DND-41 (cell line): Measurements from ENCODE around the gene ZFYVE28.

Source experiments
- ATAC-seq: fragments of 200-7000 bp; cut with Tn5 transposase; 3 replicates; pipeline ENCODE4 v1.9.1; 2021; ENCODE audit warnings: low read depth; ENCODE audit not compliant: insufficient read depth
- DNase-seq: peaks from one replicate; pipeline ENCODE4 v3.0.0-alpha.2; 2020
- H2AFZ ChIP-seq: 2 replicates; pipeline ENCODE4 v1.6.0; 2012; ENCODE audit warnings: low read depth, low read length
- H3K27ac ChIP-seq: 2 replicates; pipeline ENCODE4 v1.5.1; 2012; ENCODE audit warnings: low read length, inconsistent platforms
- H3K27me3 ChIP-seq: fragments of 200-600 bp; sonication (generic); 2 replicates; pipeline ENCODE4 v1.6.0; 2012; ENCODE audit warnings: low read length, mild to moderate bottlenecking, inconsistent platforms; ENCODE audit not compliant: insufficient read depth, poor library complexity
- H3K36me3 ChIP-seq: 2 replicates; pipeline ENCODE4 v1.5.1; 2012; ENCODE audit warnings: low read length, inconsistent platforms; ENCODE audit not compliant: insufficient read depth
- H3K4me1 ChIP-seq: 2 replicates; pipeline ENCODE4 v1.5.1; 2012; ENCODE audit warnings: mild to moderate bottlenecking, low read length; ENCODE audit not compliant: insufficient read depth
- H3K4me2 ChIP-seq: 2 replicates; pipeline ENCODE4 v1.6.0; 2012; ENCODE audit warnings: mild to moderate bottlenecking, moderate library complexity, low read length, inconsistent platforms; ENCODE audit not compliant: insufficient read depth
- H3K4me3 ChIP-seq, 2 experiments: fragments of 200-600 bp in 1 of 2; shearing (Covaris generic) in 1 of 2; 2 replicates each; pipeline ENCODE4 v1.5.1; 2012 to 2016; ENCODE audit warnings: inconsistent platforms in 2 of 2, low read length in 2 of 2, mild to moderate bottlenecking in 2 of 2, low read depth in 1 of 2, moderate library complexity in 1 of 2
- H3K79me2 ChIP-seq: 2 replicates; pipeline ENCODE4 v1.6.0; 2012; ENCODE audit warnings: low read length, inconsistent platforms; ENCODE audit not compliant: insufficient read depth
- H3K9ac ChIP-seq: 2 replicates; pipeline ENCODE4 v1.6.0; 2012; ENCODE audit warnings: low read depth, mild to moderate bottlenecking, inconsistent platforms, low read length, moderate library complexity
- H3K9me3 ChIP-seq: 2 replicates; pipeline ENCODE4 v1.5.1; 2012; ENCODE audit warnings: low read length, moderate library complexity, mild to moderate bottlenecking, inconsistent platforms; ENCODE audit not compliant: insufficient read depth, severe bottlenecking
- H4K20me1 ChIP-seq: 2 replicates; pipeline ENCODE4 v1.6.0; 2012; ENCODE audit warnings: low read length; ENCODE audit not compliant: insufficient read depth
- EZH2 ChIP-seq: IDR thresholded peaks from 3 replicates; pipeline ENCODE4 v1.6.1; 2012; ENCODE audit warnings: borderline replicate concordance, low read depth, mild to moderate bottlenecking, moderate library complexity, low read length, inconsistent platforms; ENCODE audit not compliant: severe bottlenecking
- TF ChIP-seq, protein P1 (sequence below): IDR thresholded peaks from 2 replicates; pipeline ENCODE4 v1.5.1; 2012; ENCODE audit warnings: borderline replicate concordance, low read length, moderate library complexity, mild to moderate bottlenecking; ENCODE audit not compliant: poor library complexity, severe bottlenecking; ENCODE audit errors: extremely low read depth

The ZFYVE28 gene

DNA sequence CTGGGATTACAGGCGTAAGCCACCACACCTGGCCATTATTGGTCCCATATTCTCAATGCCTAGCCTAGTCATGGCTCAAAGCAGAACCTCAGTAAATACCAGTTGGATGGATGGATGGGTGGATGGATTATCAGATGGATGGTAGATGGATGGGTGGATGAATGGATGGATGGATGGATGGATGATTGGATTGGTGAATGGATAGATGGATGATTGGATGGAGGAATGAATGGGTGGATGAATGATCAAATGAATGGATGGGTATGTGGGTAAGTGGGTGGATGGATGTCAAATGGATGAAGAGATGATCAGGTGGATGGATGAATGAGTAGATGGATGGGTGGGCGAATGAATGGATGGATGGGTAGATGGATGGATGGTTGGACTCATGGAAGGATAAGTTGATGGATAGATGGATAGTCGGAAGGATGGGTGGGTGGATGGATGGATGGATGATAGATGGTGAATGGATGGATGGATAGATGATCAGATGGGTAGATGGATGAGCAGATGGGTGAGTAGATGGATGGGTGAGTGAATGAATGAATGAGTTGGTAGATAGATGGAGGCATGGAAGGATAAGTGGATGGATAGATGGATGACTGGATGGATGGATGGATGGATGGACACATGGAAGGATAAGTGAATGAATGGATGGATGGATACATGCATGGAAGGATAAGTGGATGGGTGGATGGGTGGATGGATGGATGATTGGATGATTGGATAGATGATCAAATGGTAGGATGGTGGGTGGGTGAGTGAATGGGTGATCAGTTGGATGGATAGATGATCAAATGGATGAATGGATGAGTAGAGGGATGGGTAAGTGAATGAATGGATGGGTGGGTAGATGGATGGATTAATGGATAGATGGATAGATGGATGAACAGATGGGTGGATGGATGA is 28.5 kb upstream of the ZFYVE28 start:
- H2AFZ ChIP-seq = no peak overlapping the region
- no peak for DNase-seq
- ATAC-seq = no peak
- H3K4me2 ChIP-seq = no peak overlapping the region
- H4K20me1 ChIP-seq = peaks cover 10% of the 10 kb centered on the region
- H3K27me3 ChIP-seq = peaks cover 4% of the 10 kb centered on the region
- no peaks in the 10 kb centered on the region for H3K4me1 ChIP-seq
- no peaks in the 10 kb centered on the region for H3K36me3 ChIP-seq
- H3K79me2 ChIP-seq = no peaks in the 10 kb centered on the region
- no peaks in the 10 kb centered on the region for H3K9me3 ChIP-seq
- H3K27ac ChIP-seq = no peak overlapping the region
- TF ChIP-seq EZH2 = no peak
- TF ChIP-seq, protein P1, sequence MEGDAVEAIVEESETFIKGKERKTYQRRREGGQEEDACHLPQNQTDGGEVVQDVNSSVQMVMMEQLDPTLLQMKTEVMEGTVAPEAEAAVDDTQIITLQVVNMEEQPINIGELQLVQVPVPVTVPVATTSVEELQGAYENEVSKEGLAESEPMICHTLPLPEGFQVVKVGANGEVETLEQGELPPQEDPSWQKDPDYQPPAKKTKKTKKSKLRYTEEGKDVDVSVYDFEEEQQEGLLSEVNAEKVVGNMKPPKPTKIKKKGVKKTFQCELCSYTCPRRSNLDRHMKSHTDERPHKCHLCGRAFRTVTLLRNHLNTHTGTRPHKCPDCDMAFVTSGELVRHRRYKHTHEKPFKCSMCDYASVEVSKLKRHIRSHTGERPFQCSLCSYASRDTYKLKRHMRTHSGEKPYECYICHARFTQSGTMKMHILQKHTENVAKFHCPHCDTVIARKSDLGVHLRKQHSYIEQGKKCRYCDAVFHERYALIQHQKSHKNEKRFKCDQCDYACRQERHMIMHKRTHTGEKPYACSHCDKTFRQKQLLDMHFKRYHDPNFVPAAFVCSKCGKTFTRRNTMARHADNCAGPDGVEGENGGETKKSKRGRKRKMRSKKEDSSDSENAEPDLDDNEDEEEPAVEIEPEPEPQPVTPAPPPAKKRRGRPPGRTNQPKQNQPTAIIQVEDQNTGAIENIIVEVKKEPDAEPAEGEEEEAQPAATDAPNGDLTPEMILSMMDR = no peak
- H3K4me3 ChIP-seq = no peak overlapping the region
- H3K9ac ChIP-seq = no peak overlapping the region

DNA sequence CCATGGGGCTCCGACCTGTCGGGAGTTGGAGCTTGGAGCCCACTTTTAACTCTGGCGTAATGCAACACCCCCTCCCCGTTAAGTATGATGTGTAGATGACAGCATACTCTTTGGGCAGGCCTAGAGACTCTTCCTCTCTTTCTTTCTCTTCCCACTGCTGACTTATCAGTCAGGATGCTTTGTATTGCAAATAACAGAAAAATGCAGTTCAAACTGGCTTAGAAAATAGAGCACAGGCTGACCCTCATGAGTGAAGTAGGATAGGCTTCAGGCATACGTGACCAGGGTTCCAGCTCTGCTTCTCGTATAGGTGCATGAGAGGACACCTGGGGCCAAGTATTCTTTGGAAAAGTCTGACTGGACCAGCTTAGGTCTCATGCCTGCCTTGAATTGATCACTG is 27.1 kb upstream of the ZFYVE28 start:
- peaks cover 4% of the 10 kb centered on the region for H3K27me3 ChIP-seq
- ATAC-seq (no peak), DNase-seq (no peak)
- H3K9ac ChIP-seq = no peak overlapping the region
- no peak overlapping the region for H2AFZ ChIP-seq
- no peaks in the 10 kb centered on the region for H3K36me3 ChIP-seq
- no peaks in the 10 kb centered on the region for H3K79me2 ChIP-seq
- H3K27ac ChIP-seq = no peak overlapping the region
- no peak overlapping the region for H3K4me3 ChIP-seq
- no peaks in the 10 kb centered on the region for H4K20me1 ChIP-seq
- no peaks in the 10 kb centered on the region for H3K4me1 ChIP-seq
- H3K4me2 ChIP-seq = no peak overlapping the region
- no peaks in the 10 kb centered on the region for H3K9me3 ChIP-seq
- TF ChIP-seq, protein P1 = no peak
- TF ChIP-seq EZH2 = no peak

DNA sequence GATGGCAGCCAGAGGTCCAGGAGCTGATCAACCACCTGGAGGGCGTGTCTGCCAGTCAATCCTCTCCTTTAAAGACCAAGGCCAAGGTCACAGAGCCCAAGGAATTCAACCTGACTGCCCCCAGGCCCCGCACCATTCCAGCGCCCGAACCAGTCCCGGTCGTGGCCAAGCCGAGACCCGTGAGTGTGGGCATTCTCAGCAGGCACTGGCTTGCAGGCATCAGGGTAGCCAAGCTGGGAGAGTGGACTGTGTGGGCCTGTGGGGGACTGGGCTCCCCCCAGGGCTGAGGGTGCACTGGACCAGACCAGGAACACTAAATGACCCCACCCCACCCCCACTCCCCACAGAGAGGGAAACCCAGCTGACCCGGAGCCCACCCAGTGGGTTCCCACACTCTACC is 26.7 kb upstream of the ZFYVE28 start:
- Histone ChIP-seq H3K4me3 (no peak overlapping the region), H3K27me3 (peaks cover 4% of the 10 kb centered on the region), H3K9me3 (no peaks in the 10 kb centered on the region), H3K79me2 (no peaks in the 10 kb centered on the region), H3K27ac (no peak overlapping the region), H2AFZ (no peak overlapping the region), H4K20me1 (no peaks in the 10 kb centered on the region), H3K36me3 (no peaks in the 10 kb centered on the region), H3K4me2 (no peak overlapping the region), H3K4me1 (no peaks in the 10 kb centered on the region), H3K9ac (no peak overlapping the region)
- no peak for DNase-seq
- no peak for TF ChIP-seq EZH2
- TF ChIP-seq, protein P1 = no peak
- no peak for ATAC-seq
